ENCODE results near the gene SON.

GRCh38 chr21:33540711-33541104 is 2.1 kb upstream of the SON start:
- TF ChIP-seq, protein P1, sequence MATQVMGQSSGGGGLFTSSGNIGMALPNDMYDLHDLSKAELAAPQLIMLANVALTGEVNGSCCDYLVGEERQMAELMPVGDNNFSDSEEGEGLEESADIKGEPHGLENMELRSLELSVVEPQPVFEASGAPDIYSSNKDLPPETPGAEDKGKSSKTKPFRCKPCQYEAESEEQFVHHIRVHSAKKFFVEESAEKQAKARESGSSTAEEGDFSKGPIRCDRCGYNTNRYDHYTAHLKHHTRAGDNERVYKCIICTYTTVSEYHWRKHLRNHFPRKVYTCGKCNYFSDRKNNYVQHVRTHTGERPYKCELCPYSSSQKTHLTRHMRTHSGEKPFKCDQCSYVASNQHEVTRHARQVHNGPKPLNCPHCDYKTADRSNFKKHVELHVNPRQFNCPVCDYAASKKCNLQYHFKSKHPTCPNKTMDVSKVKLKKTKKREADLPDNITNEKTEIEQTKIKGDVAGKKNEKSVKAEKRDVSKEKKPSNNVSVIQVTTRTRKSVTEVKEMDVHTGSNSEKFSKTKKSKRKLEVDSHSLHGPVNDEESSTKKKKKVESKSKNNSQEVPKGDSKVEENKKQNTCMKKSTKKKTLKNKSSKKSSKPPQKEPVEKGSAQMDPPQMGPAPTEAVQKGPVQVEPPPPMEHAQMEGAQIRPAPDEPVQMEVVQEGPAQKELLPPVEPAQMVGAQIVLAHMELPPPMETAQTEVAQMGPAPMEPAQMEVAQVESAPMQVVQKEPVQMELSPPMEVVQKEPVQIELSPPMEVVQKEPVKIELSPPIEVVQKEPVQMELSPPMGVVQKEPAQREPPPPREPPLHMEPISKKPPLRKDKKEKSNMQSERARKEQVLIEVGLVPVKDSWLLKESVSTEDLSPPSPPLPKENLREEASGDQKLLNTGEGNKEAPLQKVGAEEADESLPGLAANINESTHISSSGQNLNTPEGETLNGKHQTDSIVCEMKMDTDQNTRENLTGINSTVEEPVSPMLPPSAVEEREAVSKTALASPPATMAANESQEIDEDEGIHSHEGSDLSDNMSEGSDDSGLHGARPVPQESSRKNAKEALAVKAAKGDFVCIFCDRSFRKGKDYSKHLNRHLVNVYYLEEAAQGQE (IDR thresholded peaks at IDR 0.05; ENCODE audit: borderline replicate concordance) = no peak
- TF ChIP-seq POLR2AphosphoS5 (IDR thresholded peaks at IDR 0.05) (no peak), CTCF (IDR thresholded peaks at IDR 0.05; ENCODE audit: poor library complexity, severe bottlenecking) (no peak), TAF1 (IDR thresholded peaks at IDR 0.05; ENCODE audit: low read depth) (no peak), EZH2 (IDR thresholded peaks at IDR 0.05; ENCODE audit: borderline replicate concordance, insufficient read depth, low read length, poor library complexity, severe bottlenecking) (no peak), RAD21 (conservative IDR thresholded peaks at IDR 0.05) (no peak), MXI1 (conservative IDR thresholded peaks at IDR 0.05; ENCODE audit: poor library complexity, severe bottlenecking) (no peak), SMC3 (conservative IDR thresholded peaks at IDR 0.05; ENCODE audit: poor library complexity) (no peak), EP300 (conservative IDR thresholded peaks at IDR 0.05; ENCODE audit: poor library complexity, severe bottlenecking) (no peak)

Measured in neural cell (in vitro differentiated cells).